H9 (cell line): ENCODE measurements around the gene PGM1. TPM values are rescaled to one million over a fixed set of nuclear protein-coding genes. Genes with fewer than 3 reads are reported as not detected.

Experiments
- DNase-seq: peaks from one replicate; pipeline ENCODE4 v3.0.0-alpha.2; 2017
- H2AFZ ChIP-seq: one replicate; pipeline ENCODE4 v1.6.1; 2013; ENCODE audit warnings: mild to moderate bottlenecking, low read length, control low read depth, moderate library complexity
- H2AK5ac ChIP-seq: 2 replicates; pipeline ENCODE4 v1.6.1; 2013; ENCODE audit warnings: low read length, control low read depth, mixed read lengths; ENCODE audit not compliant: insufficient read length
- H2BK120ac ChIP-seq: one replicate; pipeline ENCODE4 v1.6.1; 2013; ENCODE audit warnings: low read depth, mild to moderate bottlenecking, low read length, control low read depth, inconsistent platforms; ENCODE audit not compliant: poor library complexity, severe bottlenecking
- H2BK12ac ChIP-seq: 2 replicates; pipeline ENCODE4 v1.6.1; 2013; ENCODE audit warnings: low read length, control low read depth, mixed read lengths, low read depth; ENCODE audit not compliant: insufficient read length
- H2BK15ac ChIP-seq: 2 replicates; pipeline ENCODE4 v1.6.1; 2013; ENCODE audit warnings: low read depth, low read length, control low read depth
- H2BK20ac ChIP-seq: one replicate; pipeline ENCODE4 v1.6.1; 2013; ENCODE audit warnings: low read depth, mild to moderate bottlenecking, low read length, control low read depth, inconsistent platforms; ENCODE audit not compliant: poor library complexity, severe bottlenecking
- H2BK5ac ChIP-seq: 2 replicates; pipeline ENCODE4 v1.6.1; 2013; ENCODE audit warnings: low read length, control low read depth, mixed read lengths; ENCODE audit not compliant: insufficient read length
- H3K14ac ChIP-seq: 2 replicates; pipeline ENCODE4 v1.6.1; 2013; ENCODE audit warnings: low read length, control low read depth; ENCODE audit not compliant: insufficient read depth
- H3K18ac ChIP-seq: 2 replicates; pipeline ENCODE4 v1.6.1; 2013; ENCODE audit warnings: low read depth, mild to moderate bottlenecking, mixed read lengths, low read length, control low read depth; ENCODE audit not compliant: insufficient read length
- H3K23ac ChIP-seq: 2 replicates; pipeline ENCODE4 v1.6.1; 2013; ENCODE audit warnings: low read length, control low read depth, mixed read lengths, low read depth; ENCODE audit not compliant: insufficient read length
- H3K23me2 ChIP-seq: 2 replicates; pipeline ENCODE4 v1.6.1; 2013; ENCODE audit warnings: low read depth, mild to moderate bottlenecking, mixed read lengths, low read length, control low read depth; ENCODE audit not compliant: insufficient read length, poor library complexity, severe bottlenecking
- H3K27ac ChIP-seq: 2 replicates; pipeline ENCODE4 v1.5.1; 2013; ENCODE audit warnings: low read length, control low read depth, mixed read lengths, low read depth; ENCODE audit not compliant: insufficient read length
- H3K27me3 ChIP-seq: 2 replicates; pipeline ENCODE4 v1.6.1; 2013; ENCODE audit warnings: low read length, control low read depth, inconsistent platforms; ENCODE audit not compliant: insufficient read depth
- H3K4ac ChIP-seq: 2 replicates; pipeline ENCODE4 v1.6.1; 2013; ENCODE audit warnings: low read depth, mild to moderate bottlenecking, control low read depth, inconsistent platforms, low read length, moderate library complexity
- H3K4me1 ChIP-seq: 2 replicates; pipeline ENCODE4 v1.6.1; 2013; ENCODE audit warnings: low read length, control low read depth, inconsistent platforms; ENCODE audit not compliant: insufficient read depth
- H3K4me2 ChIP-seq: 2 replicates; pipeline ENCODE4 v1.6.1; 2013; ENCODE audit warnings: low read length, control low read depth, mixed read lengths; ENCODE audit not compliant: insufficient read length, insufficient read depth
- H3K56ac ChIP-seq: 2 replicates; pipeline ENCODE4 v1.6.1; 2013; ENCODE audit warnings: low read depth, mild to moderate bottlenecking, mixed read lengths, low read length, control low read depth; ENCODE audit not compliant: insufficient read length
- H3K79me1 ChIP-seq: 2 replicates; pipeline ENCODE4 v1.6.1; 2013; ENCODE audit warnings: low read depth, mild to moderate bottlenecking, moderate library complexity, low read length, control low read depth, inconsistent platforms; ENCODE audit not compliant: insufficient read depth, poor library complexity, severe bottlenecking
- H3K79me2 ChIP-seq: 2 replicates; pipeline ENCODE4 v1.6.1; 2013; ENCODE audit warnings: low read length, control low read depth, inconsistent platforms; ENCODE audit not compliant: insufficient read depth
- H3K9ac ChIP-seq: 2 replicates; pipeline ENCODE4 v1.6.1; 2013; ENCODE audit warnings: low read length, control low read depth, mixed read lengths; ENCODE audit not compliant: insufficient read length; ENCODE audit errors: extremely low read depth
- H3K9me3 ChIP-seq: one replicate; pipeline ENCODE4 v1.6.1; 2013; ENCODE audit warnings: low read depth, low read length, inconsistent platforms; ENCODE audit not compliant: control insufficient read depth
- H3T11ph ChIP-seq: one replicate; pipeline ENCODE4 v1.6.1; 2013; ENCODE audit warnings: mild to moderate bottlenecking, low read length, control low read depth, inconsistent platforms
- H4K20me1 ChIP-seq: one replicate; pipeline ENCODE4 v1.6.1; 2013; ENCODE audit not compliant: control insufficient read depth, insufficient read length, insufficient read depth
- H4K5ac ChIP-seq: 2 replicates; pipeline ENCODE4 v1.6.1; 2013; ENCODE audit warnings: low read depth, mild to moderate bottlenecking, mixed read lengths, low read length, control low read depth; ENCODE audit not compliant: insufficient read length
- H4K8ac ChIP-seq: replicated peaks from 2 replicates; pipeline ENCODE4 v1.6.1; 2013; ENCODE audit warnings: low read length, control low read depth, mixed read lengths, low read depth; ENCODE audit not compliant: insufficient read length
- H4K91ac ChIP-seq: 2 replicates; pipeline ENCODE4 v1.6.1; 2013; ENCODE audit warnings: low read depth, mild to moderate bottlenecking, moderate library complexity, mixed read lengths, low read length, control low read depth; ENCODE audit not compliant: insufficient read length
- H3K27ac Mint-ChIP-seq, 3 experiments: 2 replicates in 2 of 3; 3 replicates in 1 of 3; pipeline ENCODE4 v1.8.0; 2020 to 2021; ENCODE audit warnings: mixed read lengths in 3 of 3, mild to moderate bottlenecking in 1 of 3, moderate library complexity in 1 of 3
- H3K27me3 Mint-ChIP-seq: 2 replicates; pipeline ENCODE4 v1.8.0; 2021; ENCODE audit warnings: low read depth, mild to moderate bottlenecking, moderate library complexity, mixed read lengths
- H3K36me3 Mint-ChIP-seq, 3 experiments: 2 replicates in 2 of 3; 3 replicates in 1 of 3; pipeline ENCODE4 v1.8.0; 2020 to 2021; ENCODE audit warnings: low read depth in 3 of 3, mixed read lengths in 3 of 3; ENCODE audit not compliant: insufficient read depth in 1 of 3
- H3K4me1 Mint-ChIP-seq, 2 experiments: 2 replicates each; pipeline ENCODE4 v1.8.0; 2020; ENCODE audit warnings: mixed read lengths in 2 of 2
- H3K4me3 Mint-ChIP-seq, 2 experiments: 2 replicates in 1 of 2; 3 replicates in 1 of 2; pipeline ENCODE4 v1.8.0; 2020 to 2021; ENCODE audit warnings: mild to moderate bottlenecking in 2 of 2, mixed read lengths in 2 of 2, moderate library complexity in 1 of 2
- H3K9me3 Mint-ChIP-seq, 2 experiments: 2 replicates in 1 of 2; 3 replicates in 1 of 2; pipeline ENCODE4 v1.8.0; 2020; ENCODE audit warnings: mild to moderate bottlenecking in 2 of 2, mixed read lengths in 2 of 2, moderate library complexity in 1 of 2
- CTCF ChIP-seq: fragments of 200-600 bp; sonication (generic); conservative IDR thresholded peaks from 3 replicates; pipeline ENCODE4 v1.8.0; 2021; ENCODE audit warnings: antibody characterized with exemption, mild to moderate bottlenecking
- WGBS: extraction: QIAGEN DNeasy Blood & Tissue Kit; methylation state at CpG from one replicate; pipeline ENCODE4 v1.1.7; 2013; ENCODE audit warnings: missing lambda C conversion rate, low lambda C conversion rate, mixed read lengths; ENCODE audit not compliant: insufficient read length; ENCODE audit errors: extremely low coverage; 5-methylcytosine and 5-hydroxymethylcytosine counted together
- total RNA-seq: library from RNA; stranded (reverse); gene quantifications from 2 replicates; pipeline ENCODE4 v1.2.1, GENCODE V29; 2021

PGM1 gene
- total RNA-seq, 1 experiment from 2014 or later, result 56.4 TPM

DNA sequence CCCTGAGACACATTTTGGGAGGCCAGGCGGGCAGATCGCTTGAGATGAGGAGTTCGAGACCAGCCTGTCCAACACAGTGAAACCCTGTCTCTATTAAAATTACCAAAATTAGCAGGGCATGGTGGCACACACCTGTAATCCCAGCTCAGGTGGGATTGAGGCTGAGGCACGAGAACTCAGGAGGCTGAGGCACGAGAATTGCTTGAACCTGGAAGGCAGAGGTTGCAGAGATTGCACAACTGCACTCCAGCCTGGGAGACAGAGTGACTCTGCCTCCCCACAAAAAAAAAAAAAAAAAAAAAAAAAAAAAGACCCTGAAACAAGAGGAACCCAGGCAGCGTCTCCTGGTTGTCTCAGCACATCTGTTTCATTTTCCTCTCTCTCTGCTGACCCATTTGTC lies 24.2 kb downstream of the PGM1 start:
- Histone ChIP-seq H3K23me2 (no peaks in the 10 kb centered on the region), H2AFZ (no peak overlapping the region), H4K91ac (no peak overlapping the region), H2BK15ac (no peak overlapping the region), H3K27ac (no peak overlapping the region), H2BK20ac (no peak overlapping the region), H2BK120ac (no peak overlapping the region), H3K56ac (no peak overlapping the region), H3K23ac (no peak overlapping the region), H3K18ac (no peak overlapping the region), H3T11ph (no peak overlapping the region), H4K20me1 (no peaks in the 10 kb centered on the region), H3K4ac (no peak overlapping the region), H3K4me2 (no peak overlapping the region), H3K4me1 (peaks cover 10% of the 10 kb centered on the region), H2BK12ac (no peak overlapping the region), H3K79me1 (no peaks in the 10 kb centered on the region), H3K14ac (no peak overlapping the region), H2AK5ac (no peak overlapping the region), H3K79me2 (no peaks in the 10 kb centered on the region), H4K5ac (no peak overlapping the region), H3K9me3 (no peaks in the 10 kb centered on the region), H4K8ac (no peak overlapping the region), H3K27me3 (no peaks in the 10 kb centered on the region), H2BK5ac (no peak overlapping the region), H3K9ac (no peak overlapping the region)
- Mint-ChIP-seq H3K27me3 (no peaks in the 10 kb centered on the region; the same call in 1 of the 2 replicates), H3K36me3 (no peaks in the 10 kb centered on the region; a peak in 1 of 7 replicates), H3K4me3 (no peak overlapping the region), H3K9me3 (no peaks in the 10 kb centered on the region), H3K27ac (no peak overlapping the region; a peak in 1 of 7 replicates), H3K4me1 (peaks cover 21 to 26% of the 10 kb centered on the region in 2 experiments)
- no peak for TF ChIP-seq CTCF
- DNase-seq, result no peak
- no CpG with 5 or more reads among the region's 6 CpGs for WGBS
